HG03457 (cell line): ENCODE results near the gene NELFB.

Experiments used
- ATAC-seq: cut with Tn5 transposase; IDR thresholded peaks from one replicate; pipeline ENCODE4 v1.9.1; 2021; ENCODE audit warnings: moderate number of reproducible peaks; ENCODE audit not compliant: unreplicated experiment

The NELFB gene

GRCh38 chr9:137223078-137223970 lies 31.8 kb upstream of the NELFB start:
- peak; percentile 52 for ATAC-seq

GRCh38 chr9:137224830-137225694 lies 30.1 kb upstream of the NELFB start, which contains the start of gene CYSRT1:
CYSRT1 (plus strand) TSS chr9:137225174; CDS start chr9:137225622, 448 bp downstream.
- ATAC-seq, result no peak

- ATAC-seq, result no peak
Measured at GRCh38 chr9:137225699-137226331, 29.3 kb upstream of the NELFB start.

GRCh38 chr9:137226338-137227053 lies 28.6 kb upstream of the NELFB start:
- ATAC-seq, result no peak

- ATAC-seq, result no peak
Measured at GRCh38 chr9:137227054-137227852, 27.9 kb upstream of the NELFB start, which contains the start of gene RNF224. RNF224 (plus strand) TSS chr9:137227502; CDS start chr9:137228336, 834 bp downstream.

GRCh38 chr9:137227853-137228505 lies 27.1 kb upstream of the NELFB start:
- ATAC-seq, result no peak

GRCh38 chr9:137228506-137228967 lies 26.6 kb upstream of the NELFB start:
- no peak for ATAC-seq

- ATAC-seq, result no peak
Measured at GRCh38 chr9:137228968-137229896, 25.9 kb upstream of the NELFB start.

- ATAC-seq, result no peak
Measured at GRCh38 chr9:137229903-137230704, 25.0 kb upstream of the NELFB start.

GRCh38 chr9:137230705-137231371 lies 24.3 kb upstream of the NELFB start, which contains the start of gene SLC34A3:
SLC34A3 (plus strand) TSS chr9:137230901; CDS start chr9:137231703, 802 bp downstream.
- ATAC-seq, result no peak

GRCh38 chr9:137231372-137232039 lies 23.6 kb upstream of the NELFB start:
- no peak for ATAC-seq

GRCh38 chr9:137232101-137232500 lies 23.0 kb upstream of the NELFB start:
- ATAC-seq, result no peak

- ATAC-seq, result no peak
Measured at GRCh38 chr9:137232510-137232909, 22.6 kb upstream of the NELFB start.

GRCh38 chr9:137233143-137233980 lies 21.8 kb upstream of the NELFB start:
- no peak for ATAC-seq
